GM23338 (cell line): ENCODE data around the gene DHX30. TPM values are rescaled to one million over a fixed set of nuclear protein-coding genes. Genes with fewer than 3 reads are reported as not detected.
A peak's percentile ranks its signal among the peaks of the same experiment; 100 is the strongest.

Source experiments
- ATAC-seq: fragments of 200-7000 bp; cut with Tn5 transposase; 3 replicates; pipeline ENCODE4 v1.9.1; 2020
- DNase-seq: peaks from one replicate; pipeline ENCODE4 v3.0.0-alpha.2; 2015; ENCODE audit warnings: low spot score
- H2AFZ ChIP-seq: fragments of 200-600 bp; sonication (generic); 2 replicates; pipeline ENCODE4 v1.8.0; 2016; ENCODE audit warnings: antibody characterized with exemption, mild to moderate bottlenecking, moderate library complexity
- H3F3A ChIP-seq: fragments of 200-600 bp; sonication (generic); replicated peaks from 2 replicates; pipeline ENCODE4 v1.8.0; 2017; ENCODE audit warnings: antibody characterized with exemption, mixed run types, low read depth
- H3K27ac ChIP-seq: fragments of 200-600 bp; sonication (generic); 2 replicates; pipeline ENCODE4 v1.6.1; 2016; ENCODE audit warnings: low read depth
- H3K27me3 ChIP-seq: fragments of 200-600 bp; sonication (generic); 2 replicates; pipeline ENCODE4 v1.8.0; 2016; ENCODE audit warnings: mild to moderate bottlenecking, mixed run types, moderate library complexity; ENCODE audit not compliant: insufficient read depth
- H3K36me3 ChIP-seq: fragments of 200-600 bp; sonication (generic); 2 replicates; pipeline ENCODE4 v1.8.0; 2016; ENCODE audit warnings: mild to moderate bottlenecking; ENCODE audit not compliant: insufficient read depth
- H3K4me1 ChIP-seq: fragments of 200-600 bp; sonication (generic); 2 replicates; pipeline ENCODE4 v1.8.0; 2016; ENCODE audit warnings: mild to moderate bottlenecking, moderate library complexity; ENCODE audit not compliant: insufficient read depth
- H3K4me2 ChIP-seq: fragments of 200-600 bp; sonication (generic); 2 replicates; pipeline ENCODE4 v1.7.1; 2017; ENCODE audit warnings: mixed run types
- H3K4me3 ChIP-seq: fragments of 200-600 bp; sonication (generic); 2 replicates; pipeline ENCODE4 v1.6.1; 2016; ENCODE audit warnings: mixed run types
- H3K79me2 ChIP-seq: fragments of 200-600 bp; sonication (generic); replicated peaks from 2 replicates; pipeline ENCODE4 v1.8.0; 2017; ENCODE audit warnings: mild to moderate bottlenecking; ENCODE audit not compliant: insufficient read depth
- H3K9me2 ChIP-seq: fragments of 200-600 bp; sonication (generic); 2 replicates; pipeline ENCODE4 v1.8.0; 2017; ENCODE audit not compliant: insufficient read depth
- H4K20me1 ChIP-seq: fragments of 200-600 bp; sonication (generic); replicated peaks from 2 replicates; pipeline ENCODE4 v1.8.0; 2017; ENCODE audit warnings: mild to moderate bottlenecking; ENCODE audit not compliant: insufficient read depth
- H3K27ac Mint-ChIP-seq: 2 replicates; pipeline ENCODE4 v1.8.0; 2020; ENCODE audit warnings: inconsistent platforms, mild to moderate bottlenecking, moderate library complexity, mixed read lengths
- H3K27me3 Mint-ChIP-seq: 3 replicates; pipeline ENCODE4 v1.8.0; 2022; ENCODE audit warnings: low read depth, mild to moderate bottlenecking, moderate library complexity, mixed read lengths, inconsistent platforms; ENCODE audit not compliant: insufficient read depth, poor library complexity
- H3K36me3 Mint-ChIP-seq: 3 replicates; pipeline ENCODE4 v1.8.0; 2021; ENCODE audit warnings: low read depth, mild to moderate bottlenecking, inconsistent platforms, moderate library complexity, mixed read lengths
- H3K4me1 Mint-ChIP-seq: 3 replicates; pipeline ENCODE4 v1.8.0; 2020; ENCODE audit warnings: mild to moderate bottlenecking, inconsistent platforms, mixed read lengths
- H3K4me3 Mint-ChIP-seq: 3 replicates; pipeline ENCODE4 v1.8.0; 2021; ENCODE audit warnings: moderate library complexity, mild to moderate bottlenecking, inconsistent platforms, mixed read lengths
- H3K9me3 Mint-ChIP-seq: 3 replicates; pipeline ENCODE4 v1.8.0; 2020; ENCODE audit warnings: moderate library complexity, mild to moderate bottlenecking, inconsistent platforms, mixed read lengths
- CREB1 ChIP-seq: fragments of 250-450 bp; sonication (Bioruptor Pico); IDR thresholded peaks from 2 replicates; pipeline ENCODE4 v1.5.0; 2020; ENCODE audit warnings: low read depth, mild to moderate bottlenecking, moderate library complexity
- CTCF ChIP-seq, 2 experiments: fragments of 200-600 bp in 1 of 2; sonication (generic) in 1 of 2; conservative IDR thresholded peaks; 2 replicates each; pipeline versions ENCODE4 v1.5.1 to v1.6.1; 2016 to 2017; ENCODE audit warnings: antibody characterized with exemption in 2 of 2, low read depth in 2 of 2, mild to moderate bottlenecking in 2 of 2, moderate library complexity in 1 of 2
- ETS1 ChIP-seq: IDR thresholded peaks from 2 replicates; pipeline ENCODE4 v1.6.1; 2016; ENCODE audit warnings: antibody characterized with exemption
- EZH2phosphoT487 ChIP-seq: fragments of 200-600 bp; sonication (generic); IDR thresholded peaks from one replicate; pipeline ENCODE4 v1.8.1; 2018; ENCODE audit warnings: antibody characterized with exemption; ENCODE audit not compliant: unreplicated experiment
- POLR2AphosphoS5 ChIP-seq: IDR thresholded peaks from 2 replicates; pipeline ENCODE4 v1.6.1; 2016; ENCODE audit warnings: antibody characterized with exemption, low read depth
- REST ChIP-seq: IDR thresholded peaks from one replicate; pipeline ENCODE4 v1.6.1; 2018; ENCODE audit warnings: antibody characterized with exemption; ENCODE audit not compliant: unreplicated experiment
- STAT1 ChIP-seq: IDR thresholded peaks from one replicate; pipeline ENCODE4 v1.6.1; 2016; ENCODE audit warnings: antibody characterized with exemption; ENCODE audit not compliant: unreplicated experiment
- ZNF114 ChIP-seq: fragments of 250-450 bp; sonication (Bioruptor Pico); IDR thresholded peaks from 2 replicates; pipeline ENCODE4 v1.5.0; 2020; ENCODE audit warnings: mild to moderate bottlenecking, moderate library complexity
- polyA plus RNA-seq: library from polyadenylated mRNA; unstranded; fragments of >200 nt; fragmentation: Nextera tagmentation; extraction: Ambion mirVana; gene quantifications from 2 replicates; pipeline ENCODE4 v1.2.1, GENCODE V29; 2016
- total RNA-seq: library from RNA; depleted of rRNA; stranded (reverse); fragments of >200 nt; shearing (Covaris generic); gene quantifications from 2 replicates; pipeline ENCODE4 v1.2.3, GENCODE V29; 2014

The DHX30 gene
- total and polyA plus RNA-seq, 2 experiments from 2014 or later: 47.5 to 125 TPM

GRCh38 chr3:47778746-47779145 is 24.2 kb upstream of the DHX30 start (continued):
- TF ChIP-seq ETS1 (no peak), CTCF (conservative IDR thresholded peaks at IDR 0.05; ENCODE audit: low read depth in 2 of 2) (no peak), EZH2phosphoT487 (no peak), CREB1 (CRISPR knock-in tag) (no peak), ZNF114 (CRISPR knock-in tag) (no peak), REST (no peak), STAT1 (no peak)

- Histone ChIP-seq H3K27me3 (no peaks in the 10 kb centered on the region), H3K27ac (peak overlapping the region; percentile 93), H2AFZ (no peak overlapping the region), H3K4me3 (peak overlapping the region; percentile 81), H3K36me3 (no peaks in the 10 kb centered on the region; the same call in 1 of the 2 replicates), H3K4me1 (peaks cover 10% of the 10 kb centered on the region), H3K9me2 (no peaks in the 10 kb centered on the region), H3K4me2 (peak overlapping the region; percentile 82), H3F3A (0 out of 2 replicates have a peak, but pooled peaks cover 6% of the 10 kb centered on the region), H3K79me2 (peaks cover 63% of the 10 kb centered on the region), H4K20me1 (peaks cover 30% of the 10 kb centered on the region)
- H3K27me3 Mint-ChIP-seq: peaks cover 8% of the 10 kb centered on the region
- peak overlapping the region; percentile 99 for H3K27ac Mint-ChIP-seq
- ATAC-seq (peak; percentile 59), DNase-seq (peak; percentile 70)
- peaks cover 24% of the 10 kb centered on the region for H3K36me3 Mint-ChIP-seq
- H3K9me3 Mint-ChIP-seq: no peaks in the 10 kb centered on the region
- H3K4me1 Mint-ChIP-seq: peaks cover 5% of the 10 kb centered on the region; the same call in 2 of the 3 replicates
- peak overlapping the region; percentile 99 for H3K4me3 Mint-ChIP-seq
- TF ChIP-seq POLR2AphosphoS5 (peak; percentile 13; the same call in 1 of the 2 replicates), EZH2phosphoT487 (no peak)
Measured at GRCh38 chr3:47780741-47781684, 21.9 kb upstream of the DHX30 start.
